ENCODE data around the gene SORCS3.

SORCS3 gene

DNA sequence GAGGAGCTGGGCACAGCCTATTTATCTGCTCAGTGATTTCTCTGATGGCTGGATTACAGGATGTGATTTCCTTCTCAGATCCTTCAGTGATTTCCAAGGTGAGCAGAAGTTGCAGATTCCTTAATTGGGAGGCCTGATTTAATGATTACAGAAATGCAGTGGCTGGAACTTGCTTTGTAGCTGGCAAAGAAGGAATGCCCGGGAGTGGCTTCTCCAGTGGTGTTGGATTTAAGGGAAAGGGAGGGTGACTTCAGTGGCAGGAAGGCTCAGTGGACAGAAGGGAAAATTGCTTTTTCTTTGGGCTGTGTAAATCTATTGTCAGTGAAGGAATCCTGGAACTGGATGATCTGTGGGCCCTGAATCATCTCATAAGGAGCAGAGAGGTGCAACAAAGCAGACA, 5.1 kb downstream of the SORCS3 start:
- no peak for DNase-seq (ENCODE audit: low read depth)

DNA sequence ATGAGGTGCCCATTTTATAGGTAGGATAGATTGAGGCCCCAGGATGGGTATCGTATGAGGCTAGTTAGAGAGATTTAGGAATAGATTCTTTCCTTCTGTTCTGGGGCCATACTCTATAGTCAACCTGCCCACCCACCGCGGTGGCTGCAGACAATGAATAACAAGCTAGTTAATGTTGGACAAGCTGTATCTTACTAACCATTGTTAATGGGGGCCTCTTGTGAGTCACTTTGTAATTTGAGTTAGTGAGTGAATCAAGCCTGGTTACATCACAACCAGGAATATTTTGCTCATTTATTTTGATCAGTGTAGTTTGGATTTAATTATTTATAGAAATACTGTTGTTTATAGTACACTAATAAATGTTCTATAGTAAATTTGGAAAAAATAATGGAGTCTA, 7.3 kb downstream of the SORCS3 start:
- no peak for DNase-seq (ENCODE audit: low read depth)

DNA sequence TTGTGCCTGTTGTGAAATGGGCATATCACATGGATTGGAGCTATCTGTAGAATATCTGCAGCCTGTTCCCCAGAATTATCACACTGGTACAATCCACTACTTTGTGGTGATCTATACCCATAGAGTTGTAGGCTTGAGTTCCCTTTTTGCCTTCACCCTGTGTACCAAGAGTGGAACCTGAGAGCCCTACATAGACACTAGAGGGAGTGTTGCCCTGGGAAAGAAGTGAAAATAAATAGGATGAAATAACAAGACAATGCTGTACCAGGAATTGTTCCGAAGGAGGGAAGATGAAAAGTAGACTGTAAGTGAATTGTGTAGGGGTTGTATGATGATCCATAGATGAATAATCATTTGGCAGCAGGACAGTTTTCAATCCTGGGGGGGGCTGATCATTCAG, 9.0 kb downstream of the SORCS3 start:
- no peak for DNase-seq (ENCODE audit: low read depth)

DNA sequence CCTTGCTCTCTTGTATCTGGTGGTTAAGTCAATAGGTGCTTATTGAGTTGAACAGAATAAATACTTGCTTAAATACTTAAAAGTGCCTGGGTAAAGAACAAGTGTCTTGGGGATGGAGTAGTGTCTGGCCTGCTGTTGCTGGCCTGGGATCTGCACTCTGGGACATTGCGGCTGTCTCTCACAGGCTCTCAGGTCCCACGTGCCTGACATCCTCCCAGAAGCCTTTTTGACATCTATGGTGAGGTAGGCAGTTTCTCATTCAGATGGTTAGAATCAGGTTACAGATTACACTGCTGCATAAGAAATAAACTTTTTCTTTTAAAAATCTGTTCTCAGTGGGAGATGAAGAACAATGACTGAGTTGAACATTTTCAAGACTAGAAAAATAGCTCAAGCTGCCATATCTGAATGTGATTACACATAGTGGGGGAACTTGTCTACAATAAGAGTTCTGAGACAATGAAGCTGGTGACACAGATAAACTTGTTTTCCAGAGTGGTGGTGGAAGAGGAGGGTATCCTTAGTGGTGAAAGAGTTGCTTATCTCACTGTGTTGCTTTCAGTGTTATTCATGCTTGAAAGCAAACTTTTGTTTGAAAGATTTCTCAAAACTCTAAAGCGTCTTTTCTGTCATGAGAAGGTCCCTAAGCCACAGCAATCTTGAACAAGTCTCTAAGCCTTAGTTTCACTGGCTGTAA, 9.7 kb downstream of the SORCS3 start:
- DNase-seq (ENCODE audit: low read depth) = no peak

DNA sequence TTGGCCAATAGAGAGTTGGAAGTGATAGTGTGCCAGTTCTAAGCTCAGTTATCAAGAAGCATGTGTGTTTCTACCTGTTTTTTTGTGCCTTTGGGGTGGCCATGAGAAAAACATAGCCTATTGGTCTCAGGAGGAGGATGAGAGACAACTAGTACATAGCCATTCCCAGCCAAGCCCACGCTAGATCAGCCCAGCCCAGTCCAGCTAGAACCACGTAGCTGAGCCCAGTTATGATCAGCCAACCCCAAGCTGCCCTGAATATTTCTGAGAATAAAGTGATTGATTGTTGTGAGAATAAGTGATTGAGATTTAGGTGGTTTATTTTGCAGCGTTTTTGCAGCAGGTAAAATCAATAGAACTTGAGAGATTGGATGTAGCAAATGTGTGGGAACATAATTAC, 15.9 kb downstream of the SORCS3 start:
- DNase-seq (ENCODE audit: low read depth) = no peak

DNA sequence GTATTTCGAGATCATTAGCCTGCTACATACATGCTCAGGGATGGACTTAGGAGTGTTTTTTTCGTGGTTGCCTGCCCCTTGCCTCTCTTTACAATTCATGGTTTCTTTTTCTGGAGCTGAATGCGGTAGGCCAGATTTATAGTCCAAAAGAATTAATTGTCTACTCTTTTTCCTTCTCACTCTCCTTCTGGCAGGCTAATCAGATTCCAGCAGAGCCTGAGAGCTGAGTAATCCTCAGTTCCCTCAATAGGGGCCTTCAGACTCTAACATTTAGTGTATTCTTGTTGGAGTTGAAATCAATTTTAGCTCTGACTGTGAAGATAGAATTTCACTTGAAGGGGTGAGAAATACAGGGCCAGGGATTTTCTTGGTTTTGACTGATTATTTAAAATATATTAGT, 16.4 kb downstream of the SORCS3 start:
- no peak for DNase-seq (ENCODE audit: low read depth)

DNA sequence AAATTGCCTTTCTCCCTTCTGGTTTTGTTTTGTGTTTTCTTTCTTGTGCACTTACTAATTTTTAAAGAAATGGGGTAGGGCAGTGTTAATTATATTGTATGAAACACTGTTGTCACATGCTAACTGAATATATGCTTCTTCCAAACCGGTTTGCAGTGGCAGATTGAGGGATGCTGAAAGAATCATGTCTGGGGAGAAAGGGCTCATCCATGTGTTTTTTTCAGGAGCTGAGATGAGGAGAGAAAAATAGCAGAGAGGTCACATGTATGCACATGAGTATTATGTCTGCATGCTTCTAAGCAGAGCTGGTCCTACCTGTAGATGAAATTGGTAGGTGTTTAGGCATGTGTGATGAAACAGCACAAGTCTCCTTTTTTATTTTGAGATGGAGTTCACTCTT, 17.0 kb downstream of the SORCS3 start:
- no peak for DNase-seq (ENCODE audit: low read depth)

DNA sequence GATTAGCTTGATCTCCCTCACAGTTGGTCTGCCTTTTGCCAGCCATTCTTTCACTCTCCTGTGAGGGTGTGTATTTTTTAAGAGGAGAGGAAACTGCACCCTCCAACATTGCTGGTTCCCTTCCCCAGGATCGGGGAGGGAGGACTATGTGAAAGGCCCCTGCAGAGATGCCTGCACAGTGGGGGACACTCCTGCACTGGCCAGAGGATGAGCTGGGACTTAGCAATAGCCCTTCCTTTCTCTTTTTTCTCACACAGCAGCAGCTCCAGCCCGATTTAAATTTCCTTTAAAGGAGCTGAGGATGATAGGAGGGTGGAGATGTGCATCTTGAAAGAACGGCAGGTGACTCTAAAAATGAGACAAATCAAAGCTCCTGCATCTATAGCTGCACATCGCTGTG, 18.7 kb downstream of the SORCS3 start:
- no peak for DNase-seq (ENCODE audit: low read depth)

DNA sequence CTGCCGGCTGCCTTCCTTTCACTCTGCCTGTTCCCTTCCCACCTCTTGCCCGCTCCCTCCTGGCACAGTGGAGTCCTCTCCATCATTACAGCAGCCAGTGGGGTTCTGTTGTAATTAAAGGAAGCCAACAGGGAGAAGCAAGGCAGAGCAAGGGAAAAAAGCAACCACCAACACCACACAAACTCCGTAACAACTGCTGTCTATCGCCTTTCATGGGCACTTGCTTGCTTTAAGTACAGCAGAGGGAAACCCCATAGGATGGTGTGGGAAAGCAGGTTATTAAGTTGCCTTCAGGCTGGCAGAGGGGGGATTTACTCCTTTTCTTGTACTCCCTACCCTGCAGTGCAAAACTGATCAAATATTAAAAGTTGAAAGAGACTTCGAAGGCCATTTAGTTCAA, 22.0 kb downstream of the SORCS3 start:
- DNase-seq (ENCODE audit: low read depth) = no peak

DNA sequence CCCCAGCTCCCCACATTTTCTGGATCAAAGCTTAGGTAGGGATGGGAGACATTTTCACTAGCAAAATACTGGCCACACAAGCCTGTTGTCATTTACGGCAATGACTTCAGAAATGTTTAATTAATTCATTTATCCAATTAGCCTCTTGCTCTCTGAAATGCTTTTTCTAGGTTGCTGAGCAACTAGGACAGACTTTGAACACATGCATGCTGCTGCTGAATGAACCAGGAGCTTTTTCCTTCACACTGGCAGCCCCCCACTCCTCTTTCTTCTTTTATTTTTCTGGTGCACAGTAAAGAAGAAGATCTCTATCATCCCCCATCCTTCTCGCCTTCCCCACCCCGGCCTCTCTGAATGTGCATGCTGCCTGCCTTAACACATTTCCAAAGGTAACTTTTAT, 22.5 kb downstream of the SORCS3 start:
- no peak for DNase-seq (ENCODE audit: low read depth)

DNA sequence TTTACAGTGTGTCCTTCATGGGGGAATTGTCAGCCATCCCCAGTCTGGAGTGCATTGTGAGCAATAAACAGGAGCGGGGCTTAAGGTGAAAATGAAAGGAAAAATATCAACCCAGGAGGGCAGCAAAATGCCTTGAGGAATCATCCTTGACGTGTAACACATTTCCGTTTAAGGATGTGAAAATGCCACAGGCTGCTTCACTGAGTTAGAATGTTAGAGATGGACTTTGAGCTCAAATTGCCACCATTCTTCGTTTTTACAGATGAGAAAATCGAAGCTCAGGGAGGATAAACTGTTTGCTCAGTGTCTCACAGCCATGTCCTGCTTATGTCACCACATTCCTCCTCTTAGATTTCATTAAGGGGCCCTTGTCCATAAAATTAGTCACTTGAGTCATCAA, 23.1 kb downstream of the SORCS3 start:
- no peak for DNase-seq (ENCODE audit: low read depth)

DNA sequence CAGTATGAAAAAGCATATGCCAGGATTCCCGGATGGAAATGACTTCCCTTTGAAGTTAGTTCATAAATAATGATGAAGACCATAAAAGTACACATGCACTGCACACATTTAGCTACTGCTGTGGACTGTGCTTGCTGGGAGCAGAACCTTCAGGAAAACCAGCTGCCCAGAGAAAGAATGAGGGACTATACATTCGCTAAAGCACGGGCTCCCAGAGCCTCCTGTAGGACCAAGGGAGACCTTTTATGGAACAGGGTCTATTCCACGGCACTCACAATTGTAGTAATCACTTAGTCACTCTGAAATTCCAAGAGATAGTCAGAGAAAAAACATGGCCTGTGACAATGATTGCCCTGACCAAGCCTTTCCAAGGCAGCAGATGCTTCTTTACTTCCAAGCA, 24.1 kb downstream of the SORCS3 start:
- no peak for DNase-seq (ENCODE audit: low read depth)

DNA sequence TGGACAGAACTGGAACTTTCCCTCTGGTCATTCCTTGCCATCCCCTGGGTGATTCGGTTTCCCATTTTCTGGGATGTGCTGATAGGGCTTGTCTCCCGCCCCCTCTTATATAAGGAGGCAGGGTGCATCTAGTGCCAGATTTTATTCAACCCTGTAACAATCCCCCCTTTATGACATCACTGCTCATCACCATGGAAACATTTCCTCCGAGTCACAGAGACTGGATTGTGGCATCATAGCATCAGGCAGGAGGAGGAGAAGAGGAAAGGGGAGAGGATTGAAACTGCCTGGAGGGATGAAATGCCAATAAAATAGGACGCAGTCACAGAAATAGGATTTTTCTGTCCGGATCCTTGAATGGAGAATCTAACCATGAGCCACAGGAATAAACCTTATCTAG, 25.0 kb downstream of the SORCS3 start:
- no peak for DNase-seq (ENCODE audit: low read depth)

DNA sequence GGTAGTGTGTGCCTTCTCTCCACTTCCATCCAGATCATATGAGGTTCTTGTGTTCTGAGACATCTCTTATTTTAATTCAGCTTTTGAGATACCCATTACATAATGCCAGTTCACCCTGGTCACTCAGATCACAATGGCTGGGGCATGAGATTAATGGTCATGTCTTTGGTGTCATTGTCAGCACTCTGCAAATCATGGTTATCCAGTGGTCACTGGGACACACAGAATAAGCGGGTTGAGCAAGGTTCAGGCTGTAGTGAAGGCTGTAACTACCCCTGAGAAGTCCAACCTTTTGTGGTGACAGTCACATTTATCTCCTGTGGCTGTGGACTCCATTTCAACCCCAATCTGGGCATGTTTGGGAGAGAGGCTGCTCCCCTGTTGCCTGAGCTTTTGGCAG, 35.8 kb downstream of the SORCS3 start:
- no peak for DNase-seq (ENCODE audit: low read depth)

DNA sequence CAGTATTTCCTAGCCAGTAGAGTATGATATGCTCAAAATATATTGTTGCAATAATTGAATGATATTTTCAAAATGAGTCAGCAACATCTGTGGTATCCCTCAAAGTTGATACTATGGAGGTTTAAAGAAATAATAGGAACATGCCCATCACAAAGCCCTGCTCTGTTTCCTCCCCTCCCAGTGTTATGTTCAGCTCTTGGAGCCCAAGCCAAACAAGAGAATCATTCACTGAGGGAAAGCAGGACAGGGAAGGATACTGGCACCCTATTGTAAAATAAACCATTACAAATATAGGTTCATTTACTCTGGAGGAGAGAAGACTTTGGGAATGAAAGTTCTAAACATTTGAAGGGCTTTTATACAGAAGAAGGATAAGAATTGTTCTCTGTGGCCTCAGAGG, 37.6 kb downstream of the SORCS3 start:
- DNase-seq (ENCODE audit: low read depth) = no peak

DNA sequence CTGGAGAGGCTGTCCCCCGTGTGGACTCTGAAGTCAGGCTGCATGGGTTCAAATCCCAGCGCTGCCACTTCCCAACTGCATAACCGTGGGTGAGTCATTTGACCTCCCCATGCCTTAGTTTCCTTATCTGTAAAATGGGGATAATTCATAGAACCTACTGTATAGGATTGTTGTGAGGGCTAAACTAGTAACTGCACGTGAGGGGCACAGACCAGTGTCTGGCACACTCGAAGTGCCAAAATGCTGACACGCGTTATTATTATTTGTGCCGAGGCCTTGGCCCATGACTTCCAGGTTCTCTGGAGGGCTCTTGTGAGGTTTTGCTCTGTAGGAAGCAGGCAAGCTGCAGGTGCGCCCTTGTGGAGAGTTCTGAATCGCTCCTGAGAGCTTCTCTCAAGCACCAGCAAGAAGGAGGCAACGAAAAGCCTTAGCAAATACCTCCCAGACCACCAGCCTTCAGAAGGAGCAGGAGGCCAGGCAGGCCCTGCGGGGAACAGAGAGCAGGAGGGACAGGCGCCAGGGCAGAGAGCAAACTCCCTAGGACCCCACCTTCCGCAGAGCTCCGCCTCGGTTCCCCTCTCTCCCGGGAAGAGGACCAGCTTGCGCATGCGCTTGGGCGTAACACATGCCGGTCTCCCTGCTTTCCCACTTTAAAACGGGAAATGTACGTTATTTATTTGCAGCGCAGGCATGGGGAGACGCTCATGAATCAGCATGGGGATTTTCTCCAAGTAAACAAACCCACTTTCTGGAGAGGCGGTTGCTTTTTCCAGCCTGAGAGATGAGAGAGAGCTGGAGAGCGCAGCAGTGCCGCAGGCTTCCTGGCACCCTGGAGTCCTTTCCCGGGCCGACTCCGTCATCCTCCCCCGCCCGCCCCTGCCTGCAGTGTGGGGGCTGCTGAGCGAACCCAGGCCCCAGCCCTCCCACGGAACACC, 39.6 kb downstream of the SORCS3 start:
- DNase-seq (ENCODE audit: low read depth) = no peak

DNA sequence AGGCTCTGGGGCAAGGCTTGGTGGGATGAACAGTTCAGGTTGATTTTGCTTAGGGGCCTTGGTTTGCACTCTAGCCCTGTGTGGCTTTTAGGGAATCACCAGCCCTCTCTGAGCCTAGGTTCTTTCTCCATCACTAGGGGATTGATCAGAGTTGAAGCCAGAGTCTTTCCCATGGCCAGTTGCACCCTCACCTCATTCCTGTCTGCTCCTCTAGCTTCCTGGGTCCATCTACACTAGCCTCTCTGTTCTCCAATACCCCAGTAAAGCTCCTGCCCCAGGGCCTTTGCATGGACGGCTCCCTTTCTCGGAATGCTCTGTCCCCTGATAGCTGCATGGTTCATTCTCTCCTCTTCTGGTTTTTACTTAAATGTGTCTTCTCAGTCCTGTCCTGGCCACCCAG, 40.4 kb downstream of the SORCS3 start:
- no peak for DNase-seq (ENCODE audit: low read depth)

DNA sequence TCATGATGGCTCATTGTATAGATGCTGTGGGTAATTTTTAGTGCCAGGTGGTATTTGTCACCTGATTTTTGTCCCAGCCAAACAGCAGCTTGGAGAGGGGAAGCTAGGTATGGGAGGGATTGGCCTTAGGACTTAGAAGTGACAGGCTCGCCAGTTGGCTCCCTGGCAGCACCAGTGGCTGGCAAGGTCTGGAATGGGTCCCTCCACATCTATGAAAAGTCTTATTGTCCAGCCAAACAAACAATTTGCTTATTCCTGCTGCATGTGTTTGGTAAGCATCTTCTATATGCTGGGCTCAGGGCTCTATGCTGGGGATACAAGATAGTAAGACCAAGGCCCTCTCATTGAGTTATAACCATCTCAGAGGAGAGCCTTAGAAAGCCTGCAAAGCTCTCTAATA, 42.5 kb downstream of the SORCS3 start:
- no peak for DNase-seq (ENCODE audit: low read depth)

DNA sequence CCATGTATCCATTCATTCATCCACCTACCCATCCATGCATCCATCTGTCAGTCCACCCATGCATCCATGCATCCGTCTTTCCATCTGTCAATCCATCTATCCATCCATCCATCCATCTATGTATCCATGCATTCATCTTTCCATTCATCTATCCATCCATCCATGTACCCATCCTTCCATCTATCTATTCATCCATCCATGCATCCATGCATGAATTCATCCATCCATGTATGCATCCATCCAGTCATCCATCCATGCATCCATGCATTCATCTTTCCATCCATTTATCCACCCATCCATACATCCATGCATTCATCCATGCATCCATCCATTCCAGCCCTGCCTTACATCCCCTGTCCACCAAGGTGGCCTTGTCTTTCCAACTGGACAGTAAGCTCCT, 45.7 kb downstream of the SORCS3 start:
- DNase-seq (ENCODE audit: low read depth) = no peak

DNA sequence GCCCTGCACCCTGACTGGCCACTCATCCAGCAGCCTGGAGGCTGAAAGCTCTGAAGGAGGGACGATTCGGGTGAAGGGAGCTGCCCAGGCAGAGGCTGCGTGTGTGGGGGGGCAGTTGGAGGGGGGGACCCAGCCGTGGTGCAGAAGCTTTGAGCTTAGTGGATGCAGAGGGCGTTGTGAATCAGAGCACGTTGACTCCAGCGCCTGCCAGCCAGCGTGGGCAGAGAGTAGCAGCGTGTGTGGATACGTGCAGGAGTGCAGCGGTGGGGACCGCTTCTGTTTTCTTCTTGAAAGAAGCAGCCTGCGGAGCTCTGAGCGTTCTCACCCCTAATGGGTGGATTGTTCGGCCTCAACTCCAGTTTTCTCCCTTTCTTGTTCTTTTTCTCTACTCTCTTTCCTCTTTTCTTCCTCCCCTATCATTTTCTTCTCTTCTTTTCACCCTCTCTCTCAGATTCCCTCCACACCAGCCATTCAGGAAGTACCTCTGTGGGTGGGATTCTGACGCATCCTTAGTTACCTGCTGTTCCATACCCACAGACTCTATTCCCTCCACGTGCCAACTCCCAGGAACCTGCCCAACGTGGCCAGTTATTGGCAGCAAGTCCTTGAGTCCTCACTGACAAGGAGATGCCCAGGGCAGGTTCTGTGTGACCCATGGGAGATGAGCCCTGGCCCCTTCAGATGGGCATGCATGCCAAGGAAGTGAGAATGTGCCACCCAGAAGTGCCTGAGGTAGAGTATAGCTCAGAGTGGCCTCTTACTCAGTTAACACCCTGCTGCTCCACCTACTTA, 47.4 kb downstream of the SORCS3 start:
- DNase-seq (ENCODE audit: low read depth) = no peak

DNA sequence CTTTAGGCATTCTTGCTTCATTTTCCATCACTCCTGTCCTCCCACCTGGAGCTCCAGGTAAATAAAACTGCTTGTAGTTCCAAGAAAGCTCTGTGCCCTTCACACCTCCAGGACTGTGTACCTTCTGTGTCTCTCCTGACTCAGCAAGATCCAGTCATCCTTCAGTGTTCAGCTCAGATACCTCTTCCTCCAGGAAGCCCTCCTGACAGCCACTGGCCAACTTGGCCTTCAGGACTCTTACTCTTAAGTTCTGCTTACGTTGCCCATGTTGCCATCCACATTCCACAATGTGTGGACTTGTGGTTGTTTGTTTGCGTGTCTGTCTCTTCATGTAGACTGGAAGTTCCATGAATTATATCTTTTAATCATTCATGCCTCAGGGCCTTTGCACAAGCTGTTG, 48.0 kb downstream of the SORCS3 start:
- DNase-seq (ENCODE audit: low read depth) = no peak

DNA sequence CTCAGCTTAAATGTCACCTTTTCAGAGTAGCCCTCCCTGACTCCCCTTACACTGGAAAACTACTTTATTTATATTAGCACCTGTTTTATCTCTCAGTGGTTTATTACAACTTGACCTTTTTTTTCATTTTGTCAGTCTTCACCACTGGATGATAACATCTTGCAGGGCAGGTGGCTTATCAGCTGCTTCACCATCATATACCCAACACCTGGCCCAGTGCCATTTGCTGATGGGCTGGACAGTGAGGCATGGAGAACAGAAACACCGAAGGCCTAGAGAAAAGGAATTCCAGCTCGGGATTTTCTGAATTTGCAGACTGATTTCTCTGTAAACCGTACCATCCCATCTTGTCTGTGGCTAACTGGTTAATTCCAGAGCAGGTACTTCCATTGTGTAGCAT, 48.5 kb downstream of the SORCS3 start:
- DNase-seq (ENCODE audit: low read depth) = no peak

DNA sequence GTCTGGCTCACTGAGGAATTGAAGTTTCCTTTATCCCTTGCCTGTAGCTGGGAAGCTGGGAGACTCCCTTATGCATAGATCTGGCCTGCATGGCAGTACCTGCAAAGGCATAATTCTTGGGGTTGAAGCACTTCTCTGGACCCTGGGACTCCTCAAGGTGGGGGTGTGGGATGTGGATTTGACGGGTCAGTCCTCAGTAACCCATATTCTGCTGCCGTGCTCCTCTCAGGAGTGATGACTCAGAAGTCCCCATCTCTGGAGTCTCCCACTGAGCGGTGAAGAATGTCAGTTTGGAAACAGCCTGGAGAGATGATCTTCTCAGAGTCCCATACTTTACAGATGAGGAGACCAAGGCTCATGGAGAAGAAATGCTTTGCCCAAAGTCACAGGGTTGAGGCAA, 49.0 kb downstream of the SORCS3 start:
- DNase-seq (ENCODE audit: low read depth) = no peak

Measured in stimulated activated CD8-positive, alpha-beta memory T cell treated with anti-CD3 and anti-CD28 coated beads, Interleukin-15, amount 100 ng/mL, for 1 hour (primary cell).